ENCODE measurements around the gene STK32C. TPM values are rescaled to one million over a fixed set of nuclear protein-coding genes. Genes with fewer than 3 reads are reported as not detected.
A peak's percentile ranks its signal among the peaks of the same experiment; 100 is the strongest.

The STK32C gene
- total and polyA plus RNA-seq, 10 of the 15 experiments (the other 5 are each of a cell fraction or from before 2014, with no cell fraction given): 1.5 to 18.1 (median 6.4) TPM

GRCh38 chr10:132336064-132336746, 28.5 kb upstream of the STK32C start:
- TF ChIP-seq YBX1 (IDR thresholded peaks at IDR 0.05) (no peak), MXI1 (IDR thresholded peaks at IDR 0.05; ENCODE audit: low read depth, low read length) (no peak), FOS (IDR thresholded peaks at IDR 0.05; ENCODE audit: borderline replicate concordance, extremely low read depth, insufficient read length) (no peak), RUNX3 (IDR thresholded peaks at IDR 0.05; ENCODE audit: low read length) (no peak), MTA2 (IDR thresholded peaks at IDR 0.05; ENCODE audit: low read depth) (no peak), BHLHE40 (IDR thresholded peaks at IDR 0.05; ENCODE audit: borderline replicate concordance in 1 of 2, low read depth in 2 of 2, low read length in 1 of 2) (no peak), POU2F2 (IDR thresholded peaks at IDR 0.05; ENCODE audit: borderline replicate concordance, low read depth, low read length) (no peak), SUZ12 (IDR thresholded peaks at IDR 0.05; ENCODE audit: unreplicated experiment) (no peak), NR2F1 (conservative IDR thresholded peaks at IDR 0.05) (no peak), CBFB (IDR thresholded peaks at IDR 0.05; ENCODE audit: low read depth) (no peak), ZBTB33 (IDR thresholded peaks at IDR 0.05) (no peak), RBBP5 (conservative IDR thresholded peaks at IDR 0.05) (no peak)
- Histone ChIP-seq H3K4me1 (ENCODE audit: control insufficient read depth, insufficient read depth, low read length) (peaks cover 7% of the 10 kb centered on the region), H2AFZ (ENCODE audit: control insufficient read depth, low read depth, low read length) (peak overlapping the region; percentile 66; the same call in 1 of the 2 replicates), H3K27me3 (replicated peaks in 1 of 2; ENCODE audit: control insufficient read depth in 2 of 2, insufficient read depth in 2 of 2, low read length in 1 of 2) (no peaks in the 10 kb centered on the region), H3K9me3 (replicated peaks; ENCODE audit: control insufficient read depth, insufficient read depth, low read length) (no peaks in the 10 kb centered on the region), H3K4me3 (peak overlapping the region; percentile 56), H4K20me1 (ENCODE audit: control insufficient read depth, insufficient read depth) (no peaks in the 10 kb centered on the region), H3K9ac (ENCODE audit: control insufficient read depth, insufficient read depth, low read length) (no peak overlapping the region), H3K79me2 (ENCODE audit: control insufficient read depth, insufficient read depth, low read length) (peaks cover 5% of the 10 kb centered on the region), H3K27ac (ENCODE audit: control insufficient read depth, insufficient read depth) (peak overlapping the region; percentile 38; the same call in 1 of the 2 replicates), H3K4me2 (ENCODE audit: control insufficient read depth, insufficient read depth) (peak overlapping the region; percentile 46), H3K36me3 (ENCODE audit: control insufficient read depth in 2 of 2, insufficient read depth in 2 of 2, low read length in 1 of 2) (no peaks in the 10 kb centered on the region; a peak in 1 of 4 replicates)
- 75% methylated on average over 11 of the region's 11 CpGs for WGBS (ENCODE audit: insufficient coverage, insufficient replicate concordance, low lambda C conversion rate, missing lambda C conversion rate)
- in situ Hi-C loops (cut with MboI): loop anchor here (10.0 kb wide), 1 partner anchor 431 kb away; the partner anchor contains the start of gene PPP2R2D
- ChIA-PET CTCF (no interaction called here), POLR2A (no interaction called here), RAD21 (ENCODE audit: unreplicated experiment) (no interaction called here), SMC1A (ENCODE audit: uncharacterized antibody, unreplicated experiment) (no interaction called here)
- intact Hi-C loops (cut with micrococcal nuclease; ENCODE audit: unreplicated experiment): no loop called here
- DNase-seq (ENCODE audit: low read depth, low spot score): no peak
- no peak for FAIRE-seq
- no TSS peak for BruUV-seq (replicated peaks)
- no peak for ATAC-seq

All from GM12878 (cell line).